ENCODE results near the gene CEP63.
A peak's percentile ranks its signal among the peaks of the same experiment; 100 is the strongest.

GRCh38 chr3:134476306-134476705 is 9.6 kb upstream of the CEP63 start:
- TF ChIP-seq CTCF (IDR thresholded peaks at IDR 0.05): no peak
- TF ChIP-seq POLR2A (IDR thresholded peaks at IDR 0.05): no peak
- TF ChIP-seq POLR2AphosphoS5 (IDR thresholded peaks at IDR 0.05): peak in 1 of 3 donors; percentile 12

All from breast epithelium (tissue), 3 donors.